Trophoblast cell (in vitro differentiated cells and primary cell): ENCODE measurements around the gene RASSF8.

Source experiments
- DNase-seq, 2 donors: peaks; one replicate each; pipeline ENCODE4 v3.0.0-alpha.2; 2016
- H2AFZ ChIP-seq: 2 replicates; pipeline ENCODE4 v1.6.1; 2013; ENCODE audit warnings: low read length, moderate library complexity, mild to moderate bottlenecking; ENCODE audit not compliant: insufficient read depth, poor library complexity
- H2AK5ac ChIP-seq: 2 replicates; pipeline ENCODE4 v1.6.1; 2013; ENCODE audit warnings: mild to moderate bottlenecking, low read length
- H2BK120ac ChIP-seq: 2 replicates; pipeline ENCODE4 v1.6.1; 2013; ENCODE audit warnings: low read length, mild to moderate bottlenecking, moderate library complexity; ENCODE audit not compliant: insufficient read depth, poor library complexity
- H2BK12ac ChIP-seq: 2 replicates; pipeline ENCODE4 v1.6.1; 2013; ENCODE audit warnings: mild to moderate bottlenecking, low read length, moderate library complexity
- H2BK5ac ChIP-seq: 2 replicates; pipeline ENCODE4 v1.6.1; 2013; ENCODE audit warnings: low read length, low read depth, moderate library complexity, mild to moderate bottlenecking; ENCODE audit not compliant: poor library complexity
- H3K14ac ChIP-seq: 2 replicates; pipeline ENCODE4 v1.6.1; 2013; ENCODE audit warnings: mild to moderate bottlenecking, low read length
- H3K18ac ChIP-seq: 2 replicates; pipeline ENCODE4 v1.6.1; 2013; ENCODE audit warnings: mild to moderate bottlenecking, low read length
- H3K23ac ChIP-seq: 2 replicates; pipeline ENCODE4 v1.6.1; 2013; ENCODE audit warnings: low read length
- H3K27ac ChIP-seq: 2 replicates; pipeline ENCODE4 v1.5.1; 2013; ENCODE audit warnings: low read depth, mild to moderate bottlenecking, inconsistent platforms, low read length, moderate library complexity
- H3K27me3 ChIP-seq: 2 replicates; pipeline ENCODE4 v1.6.1; 2013; ENCODE audit warnings: inconsistent platforms, mild to moderate bottlenecking, low read length, moderate library complexity; ENCODE audit not compliant: insufficient read depth
- H3K36me3 ChIP-seq, 2 experiments: 1 replicate in 1 of 2; 2 replicates in 1 of 2; pipeline ENCODE4 v1.6.1; 2013; ENCODE audit warnings: low read length in 2 of 2, mild to moderate bottlenecking in 2 of 2, moderate library complexity in 1 of 2; ENCODE audit not compliant: insufficient read depth in 2 of 2, control insufficient read depth in 1 of 2
- H3K4ac ChIP-seq: 2 replicates; pipeline ENCODE4 v1.6.1; 2013; ENCODE audit warnings: low read depth, mild to moderate bottlenecking, low read length, moderate library complexity
- H3K4me1 ChIP-seq, 2 experiments: 1 replicate in 1 of 2; 2 replicates in 1 of 2; pipeline ENCODE4 v1.6.1; 2013; ENCODE audit warnings: low read length in 2 of 2, mild to moderate bottlenecking in 2 of 2, moderate library complexity in 1 of 2; ENCODE audit not compliant: insufficient read depth in 2 of 2, control insufficient read depth in 1 of 2
- H3K4me2 ChIP-seq: 2 replicates; pipeline ENCODE4 v1.6.1; 2013; ENCODE audit warnings: inconsistent platforms, mild to moderate bottlenecking, low read length, moderate library complexity
- H3K4me3 ChIP-seq: 2 replicates; pipeline ENCODE4 v1.5.1; 2013; ENCODE audit warnings: mild to moderate bottlenecking, low read depth, low read length, inconsistent platforms
- H3K79me1 ChIP-seq: one replicate; pipeline ENCODE4 v1.6.1; 2013; ENCODE audit warnings: low read length
- H3K79me2 ChIP-seq: 2 replicates; pipeline ENCODE4 v1.6.1; 2013; ENCODE audit warnings: low read length, mild to moderate bottlenecking; ENCODE audit not compliant: control insufficient read depth, insufficient read depth, poor library complexity
- H3K9ac ChIP-seq: 2 replicates; pipeline ENCODE4 v1.6.1; 2013; ENCODE audit warnings: mild to moderate bottlenecking, low read length
- H3K9me3 ChIP-seq: 2 replicates; pipeline ENCODE4 v1.6.1; 2013; ENCODE audit warnings: low read depth, mild to moderate bottlenecking, control low read depth, inconsistent platforms, low read length; ENCODE audit not compliant: insufficient read depth
- H4K12ac ChIP-seq: 2 replicates; pipeline ENCODE4 v1.6.1; 2013; ENCODE audit warnings: low read depth, mild to moderate bottlenecking, low read length, moderate library complexity
- H4K8ac ChIP-seq: 2 replicates; pipeline ENCODE4 v1.6.1; 2013; ENCODE audit warnings: low read depth, mild to moderate bottlenecking, low read length, moderate library complexity
- H4K91ac ChIP-seq: one replicate; pipeline ENCODE4 v1.6.1; 2013; ENCODE audit warnings: low read depth, mild to moderate bottlenecking, low read length, moderate library complexity
- WGBS: extraction: QIAGEN DNeasy Blood & Tissue Kit; methylation state at CpG from one replicate; pipeline ENCODE4 v1.1.7; 2013; ENCODE audit warnings: missing lambda C conversion rate; ENCODE audit not compliant: insufficient read length, insufficient coverage; ENCODE audit errors: extremely low coverage; 5-methylcytosine and 5-hydroxymethylcytosine counted together

The RASSF8 gene

DNA sequence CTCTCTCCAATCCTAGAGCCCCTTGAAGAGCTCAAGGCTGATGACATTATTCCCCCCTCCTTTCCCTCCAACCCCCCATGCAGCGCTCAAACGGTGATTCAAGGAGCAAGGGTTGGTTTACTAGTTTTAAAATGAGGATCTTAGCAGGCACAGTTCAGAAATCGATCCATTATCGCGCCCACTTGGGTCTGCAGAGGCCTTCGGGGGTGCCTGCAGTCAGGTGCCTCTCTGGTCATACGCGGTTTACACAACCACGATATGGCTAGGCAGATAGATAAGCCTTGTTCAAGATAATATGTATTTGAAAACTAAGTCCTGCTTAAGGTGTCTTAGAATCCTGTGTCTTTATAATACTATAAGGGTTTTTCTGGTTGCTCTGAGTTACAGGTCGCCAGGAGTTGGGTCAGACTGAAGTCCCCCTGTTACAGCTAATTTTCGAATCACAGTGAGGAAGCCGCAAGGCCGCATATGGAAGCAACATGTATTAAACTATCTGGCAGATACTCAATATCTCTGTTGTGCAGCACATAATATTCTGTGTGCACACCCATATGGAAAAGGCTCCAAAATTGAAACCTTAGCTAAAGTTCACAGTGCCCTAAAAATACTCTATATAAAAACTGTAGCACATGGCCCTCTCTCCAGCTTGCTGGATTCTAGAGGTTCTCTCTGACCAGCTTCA is 156.4 kb downstream of the RASSF8 start:
- Histone ChIP-seq H3K14ac (no peak overlapping the region), H3K27me3 (no peaks in the 10 kb centered on the region), H2BK5ac (no peak overlapping the region), H3K4me2 (peak overlapping the region; percentile 94), H2AK5ac (no peak overlapping the region), H4K12ac (no peak overlapping the region), H2BK120ac (no peak overlapping the region), H2AFZ (peak overlapping the region; percentile 11), H4K8ac (peak overlapping the region; percentile 34), H3K79me2 (no peaks in the 10 kb centered on the region), H3K4me3 (no peak overlapping the region), H3K36me3 (no peaks in the 10 kb centered on the region), H3K9ac (no peak overlapping the region), H2BK12ac (no peak overlapping the region), H3K4ac (no peak overlapping the region), H4K91ac (no peak overlapping the region), H3K79me1 (peaks cover 6% of the 10 kb centered on the region), H3K18ac (no peak overlapping the region), H3K9me3 (no peaks in the 10 kb centered on the region), H3K23ac (no peak overlapping the region), H3K27ac (no peak overlapping the region), H3K4me1 (peaks cover 2 to 4% of the 10 kb centered on the region in 2 experiments)
- DNase-seq = no peak
- WGBS = no CpG with 5 or more reads among the region's 13 CpGs

DNA sequence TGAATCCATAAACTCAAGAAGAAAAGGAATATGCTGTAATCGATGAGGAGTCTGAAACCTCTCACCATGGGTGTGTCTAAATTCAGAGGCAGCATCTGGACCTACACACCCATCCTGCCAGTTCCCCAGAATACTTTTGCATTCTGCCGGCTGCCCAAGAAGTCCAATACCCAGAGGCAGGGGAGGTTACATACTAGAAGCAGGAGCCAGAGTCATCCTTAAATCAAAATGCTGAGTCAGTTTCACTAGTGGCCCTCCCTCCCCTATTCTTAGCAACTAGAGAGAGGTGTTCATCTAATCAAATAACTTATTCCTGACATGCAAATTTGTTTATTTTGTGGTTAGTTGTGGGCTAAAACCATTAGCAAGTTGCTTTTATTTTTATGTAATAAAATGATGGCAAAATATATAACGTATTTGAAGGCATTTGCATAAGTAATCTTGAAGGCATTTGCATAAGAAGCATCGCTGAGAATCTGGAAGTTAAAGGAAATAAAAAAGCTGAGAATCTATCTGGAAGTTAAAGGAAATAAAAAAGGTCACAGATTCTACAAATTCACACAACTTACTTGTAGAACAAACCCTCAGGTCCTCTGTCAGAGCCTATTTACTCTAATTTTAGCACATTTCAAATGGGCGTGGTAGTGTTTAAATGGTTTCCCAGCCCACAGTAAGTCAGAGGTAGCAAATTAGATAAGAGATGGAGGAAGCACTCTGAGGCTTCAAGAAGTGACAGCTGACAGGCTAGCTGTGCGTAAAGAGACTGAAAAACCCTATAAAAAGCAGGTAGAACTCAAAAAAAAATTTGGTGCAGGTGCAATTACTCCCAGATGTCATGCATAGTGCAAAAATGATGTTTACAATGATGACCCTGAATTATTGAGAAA is 158.6 kb downstream of the RASSF8 start:
- no peak overlapping the region for H2AK5ac ChIP-seq
- no peak overlapping the region for H3K23ac ChIP-seq
- H3K27me3 ChIP-seq = peaks cover 8% of the 10 kb centered on the region
- DNase-seq = no peak
- no peak overlapping the region for H3K18ac ChIP-seq
- H4K8ac ChIP-seq = no peak overlapping the region
- H2BK5ac ChIP-seq = no peak overlapping the region
- no peak overlapping the region for H4K12ac ChIP-seq
- no peak overlapping the region for H2BK120ac ChIP-seq
- no peaks in the 10 kb centered on the region for H3K9me3 ChIP-seq
- H3K9ac ChIP-seq = no peak overlapping the region
- no peak overlapping the region for H3K4ac ChIP-seq
- peaks cover 4 to 6% of the 10 kb centered on the region in 2 experiments for H3K4me1 ChIP-seq
- H3K79me2 ChIP-seq = no peaks in the 10 kb centered on the region
- H3K79me1 ChIP-seq = peaks cover 6% of the 10 kb centered on the region
- no peak overlapping the region for H2AFZ ChIP-seq
- no peak overlapping the region for H3K4me3 ChIP-seq
- no peak overlapping the region for H3K4me2 ChIP-seq
- no CpG with 5 or more reads among the region's 6 CpGs for WGBS
- no peak overlapping the region for H2BK12ac ChIP-seq
- H3K14ac ChIP-seq = no peak overlapping the region
- H3K36me3 ChIP-seq = no peaks in the 10 kb centered on the region
- no peak overlapping the region for H4K91ac ChIP-seq
- no peak overlapping the region for H3K27ac ChIP-seq

DNA sequence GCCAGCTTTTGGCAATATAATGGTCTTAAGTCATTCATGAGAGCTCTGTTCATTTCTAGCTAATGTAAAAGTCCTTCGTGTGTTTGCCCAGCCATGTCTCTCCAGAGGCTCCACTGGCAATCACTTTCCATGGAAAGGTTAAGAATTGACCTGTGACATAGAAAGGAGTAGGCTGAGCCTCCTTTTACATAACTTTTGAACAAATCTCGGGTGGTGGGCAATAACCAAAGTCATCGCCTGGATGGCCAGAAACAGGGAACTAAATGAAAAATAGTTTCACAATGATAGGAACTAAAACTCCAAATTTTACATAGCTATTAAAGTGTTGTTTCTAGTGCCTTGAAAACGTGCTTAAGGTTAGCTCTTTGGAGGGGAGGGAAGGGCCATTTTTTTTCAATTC is 159.8 kb downstream of the RASSF8 start:
- H3K14ac ChIP-seq = no peak overlapping the region
- peaks cover 6% of the 10 kb centered on the region for H3K79me1 ChIP-seq
- H2AK5ac ChIP-seq = no peak overlapping the region
- H3K4me2 ChIP-seq = no peak overlapping the region
- H3K23ac ChIP-seq = no peak overlapping the region
- no peak overlapping the region for H4K91ac ChIP-seq
- H4K12ac ChIP-seq = no peak overlapping the region
- H2BK120ac ChIP-seq = no peak overlapping the region
- no CpG with 5 or more reads among the region's 4 CpGs for WGBS
- H3K18ac ChIP-seq = no peak overlapping the region
- no peak overlapping the region for H2BK12ac ChIP-seq
- peaks cover 6 to 9% of the 10 kb centered on the region in 2 experiments for H3K4me1 ChIP-seq
- no peaks in the 10 kb centered on the region for H3K79me2 ChIP-seq
- H4K8ac ChIP-seq = no peak overlapping the region
- no peak overlapping the region for H3K27ac ChIP-seq
- no peak overlapping the region for H3K4me3 ChIP-seq
- no peaks in the 10 kb centered on the region for H3K36me3 ChIP-seq
- H3K4ac ChIP-seq = no peak overlapping the region
- H3K27me3 ChIP-seq = peaks cover 17% of the 10 kb centered on the region
- no peaks in the 10 kb centered on the region for H3K9me3 ChIP-seq
- H2AFZ ChIP-seq = no peak overlapping the region
- no peak for DNase-seq
- H3K9ac ChIP-seq = no peak overlapping the region
- H2BK5ac ChIP-seq = no peak overlapping the region

DNA sequence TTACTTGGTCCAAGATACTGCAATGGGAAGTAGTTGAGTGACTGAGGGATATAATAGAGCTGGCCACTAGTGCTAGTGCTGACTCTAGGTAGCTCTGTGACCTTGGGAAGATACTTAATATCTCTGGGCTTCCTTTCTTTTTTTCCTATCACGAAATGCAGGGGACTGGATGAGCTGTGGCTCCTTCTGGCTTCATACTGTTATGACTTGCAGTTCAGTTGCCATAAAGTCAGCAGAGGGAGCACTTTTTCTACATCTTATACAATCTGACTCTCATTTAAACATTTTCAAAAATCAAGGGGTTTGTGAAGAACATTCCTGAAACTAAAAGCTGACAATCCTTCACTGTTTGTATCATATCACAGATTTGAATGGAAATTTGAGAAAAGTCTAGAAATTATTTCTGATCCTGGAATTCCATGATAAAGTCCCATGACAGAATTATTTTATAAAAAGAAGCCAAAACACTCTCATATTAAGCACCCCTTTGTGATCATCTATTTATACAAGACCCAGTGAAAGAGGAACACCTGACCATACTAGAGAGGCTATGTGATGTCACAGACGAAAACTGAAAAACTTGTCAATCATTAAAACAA is 161.0 kb downstream of the RASSF8 start:
- H2BK5ac ChIP-seq = no peak overlapping the region
- H2AFZ ChIP-seq = no peak overlapping the region
- no peak overlapping the region for H3K9ac ChIP-seq
- H3K27ac ChIP-seq = no peak overlapping the region
- H3K14ac ChIP-seq = no peak overlapping the region
- H2AK5ac ChIP-seq = no peak overlapping the region
- H2BK12ac ChIP-seq = no peak overlapping the region
- H3K23ac ChIP-seq = no peak overlapping the region
- no peak overlapping the region for H3K18ac ChIP-seq
- H3K4me1 ChIP-seq = peaks cover 6 to 11% of the 10 kb centered on the region in 2 experiments
- no peaks in the 10 kb centered on the region for H3K79me1 ChIP-seq
- peaks cover 27% of the 10 kb centered on the region for H3K27me3 ChIP-seq
- no peak overlapping the region for H3K4me2 ChIP-seq
- no peak overlapping the region for H2BK120ac ChIP-seq
- no peak overlapping the region for H4K8ac ChIP-seq
- no peak overlapping the region for H4K91ac ChIP-seq
- DNase-seq = peak; percentile 41 to 59
- no peak overlapping the region for H3K4me3 ChIP-seq
- H4K12ac ChIP-seq = no peak overlapping the region
- H3K9me3 ChIP-seq = no peaks in the 10 kb centered on the region
- no CpG with 5 or more reads among the region's 2 CpGs for WGBS
- H3K36me3 ChIP-seq = no peaks in the 10 kb centered on the region
- no peaks in the 10 kb centered on the region for H3K79me2 ChIP-seq
- no peak overlapping the region for H3K4ac ChIP-seq
